NB4 (cell line): ENCODE data around the gene VDAC2.

ENCODE experiments used
- POLR2A ChIP-seq: IDR thresholded peaks from 2 replicates; pipeline ENCODE4 v1.6.1; 2011; ENCODE audit warnings: mild to moderate bottlenecking; ENCODE audit not compliant: insufficient read length; ENCODE audit errors: extremely low read depth
- TF ChIP-seq, protein P1 (sequence below): IDR thresholded peaks from one replicate; pipeline ENCODE4 v1.5.1; 2012; ENCODE audit warnings: low read depth, low read length

DNA sequence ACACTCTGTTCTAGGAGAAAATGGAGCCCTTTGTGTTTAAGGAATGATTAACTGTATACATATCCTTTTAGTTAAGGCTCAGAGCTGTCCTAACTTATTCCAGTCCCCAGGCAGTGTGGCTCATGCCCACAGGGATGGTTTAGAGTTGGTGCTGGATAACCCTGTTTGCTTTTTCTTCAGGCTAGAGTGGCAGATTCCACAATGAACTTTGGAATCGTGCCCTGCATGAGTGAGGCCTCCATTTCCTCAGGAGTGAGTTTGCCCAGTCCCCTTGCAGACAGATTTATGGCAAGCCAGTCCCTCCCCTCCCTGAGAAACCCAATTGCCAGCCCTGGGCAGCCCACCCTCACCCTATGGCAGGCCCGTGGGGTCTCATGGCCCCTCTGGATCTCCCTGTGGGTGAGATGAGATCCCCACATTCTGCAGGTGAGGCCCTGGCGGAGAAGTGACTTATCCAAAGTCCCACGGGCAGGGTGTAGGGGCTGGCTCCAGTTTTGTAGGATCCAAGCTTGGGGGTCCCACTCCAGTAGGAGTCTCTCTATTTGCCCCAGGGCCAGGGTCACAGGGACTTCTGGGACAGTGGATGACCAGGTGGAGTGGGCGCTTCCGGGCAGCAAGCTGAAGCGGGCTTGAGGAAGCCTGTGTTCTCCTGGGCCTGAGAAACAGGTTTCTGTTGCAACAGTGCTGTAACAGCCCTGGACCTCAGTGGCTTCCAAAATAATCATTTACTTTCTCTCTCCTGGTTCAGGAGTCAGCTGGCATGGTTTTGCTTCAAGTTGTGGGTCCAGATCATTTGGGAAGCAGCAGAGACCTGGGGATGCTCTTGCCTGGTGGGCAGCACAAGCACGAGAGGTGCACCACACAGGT, 34.1 kb downstream of the VDAC2 start:
- TF ChIP-seq, protein P1, sequence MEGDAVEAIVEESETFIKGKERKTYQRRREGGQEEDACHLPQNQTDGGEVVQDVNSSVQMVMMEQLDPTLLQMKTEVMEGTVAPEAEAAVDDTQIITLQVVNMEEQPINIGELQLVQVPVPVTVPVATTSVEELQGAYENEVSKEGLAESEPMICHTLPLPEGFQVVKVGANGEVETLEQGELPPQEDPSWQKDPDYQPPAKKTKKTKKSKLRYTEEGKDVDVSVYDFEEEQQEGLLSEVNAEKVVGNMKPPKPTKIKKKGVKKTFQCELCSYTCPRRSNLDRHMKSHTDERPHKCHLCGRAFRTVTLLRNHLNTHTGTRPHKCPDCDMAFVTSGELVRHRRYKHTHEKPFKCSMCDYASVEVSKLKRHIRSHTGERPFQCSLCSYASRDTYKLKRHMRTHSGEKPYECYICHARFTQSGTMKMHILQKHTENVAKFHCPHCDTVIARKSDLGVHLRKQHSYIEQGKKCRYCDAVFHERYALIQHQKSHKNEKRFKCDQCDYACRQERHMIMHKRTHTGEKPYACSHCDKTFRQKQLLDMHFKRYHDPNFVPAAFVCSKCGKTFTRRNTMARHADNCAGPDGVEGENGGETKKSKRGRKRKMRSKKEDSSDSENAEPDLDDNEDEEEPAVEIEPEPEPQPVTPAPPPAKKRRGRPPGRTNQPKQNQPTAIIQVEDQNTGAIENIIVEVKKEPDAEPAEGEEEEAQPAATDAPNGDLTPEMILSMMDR, result no peak
- TF ChIP-seq POLR2A, result no peak
